RPMI7951 (cell line): ENCODE measurements around the gene ANKRD30B. TPM values are rescaled to one million over a fixed set of nuclear protein-coding genes. Genes with fewer than 3 reads are reported as not detected.
"Not testable (repeated sequence)": the region's sequence is repeated elsewhere in the genome, so short reads cannot be mapped to it uniquely, and the experiment has no call there.

Source experiments
- DNase-seq: peaks from one replicate; pipeline ENCODE4 v3.0.0-alpha.2; 2012; ENCODE audit warnings: low read depth
- total RNA-seq: library from RNA; depleted of rRNA; stranded (reverse); fragments of >200 nt; shearing (Covaris generic); gene quantifications from 2 replicates; pipeline ENCODE4 v1.2.3, GENCODE V29; 2014; rRNA removed

The ANKRD30B gene
- 0.59 and 1.1 TPM in 2 replicates for total RNA-seq

DNA sequence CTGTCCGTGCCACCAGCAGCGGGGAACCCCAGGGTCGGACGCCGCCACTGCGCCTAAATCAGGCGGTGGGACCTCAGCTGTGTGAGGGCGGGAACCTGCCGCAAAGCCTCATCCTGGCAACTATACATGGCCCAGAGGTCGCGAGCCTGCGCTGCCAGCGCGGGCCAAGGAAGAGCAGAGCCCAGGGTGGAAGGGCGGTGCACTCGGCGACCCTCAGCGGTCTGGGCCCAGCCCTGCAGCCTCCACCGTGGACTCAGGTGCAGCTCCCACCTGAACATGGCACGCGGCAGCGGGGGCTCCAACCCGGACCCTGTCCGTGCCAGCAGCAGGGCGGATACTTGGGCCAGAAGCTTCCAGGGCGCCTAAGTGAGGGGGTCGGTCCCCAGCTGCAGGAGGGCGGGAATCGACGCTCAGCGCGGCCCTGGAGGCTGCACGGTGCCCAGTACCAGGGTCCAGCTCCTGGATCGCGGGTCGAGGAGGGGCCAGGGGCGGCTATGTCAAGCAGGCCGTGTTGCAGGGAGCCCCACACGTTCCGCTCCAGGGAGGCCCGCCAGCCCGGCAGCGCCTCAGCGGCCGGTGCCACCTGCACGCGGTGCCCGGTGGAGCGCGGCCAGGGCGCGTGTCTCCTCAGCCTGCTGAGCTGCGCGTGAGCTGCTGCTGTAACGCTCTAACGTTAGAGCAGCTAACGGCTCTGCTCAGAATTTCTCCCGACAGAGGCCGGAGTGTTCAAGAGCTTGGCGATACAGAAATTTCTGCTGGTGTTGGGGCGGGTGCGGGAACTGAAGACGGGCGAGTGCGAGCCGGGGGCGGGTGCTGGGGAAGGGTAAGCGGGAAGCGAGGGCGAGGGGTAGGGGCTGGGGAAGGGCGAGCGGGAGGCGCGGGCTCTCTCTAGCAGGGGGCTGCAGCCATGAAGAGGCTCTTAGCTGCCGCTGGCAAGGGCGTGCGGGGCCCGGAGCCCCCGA is at the start of gene ANKRD30B:
Gene ANKRD30B, plus strand, starts transcription at position 660 of the 962 bp plus-strand sequence. Its CDS starts 248 bp downstream, at position 908.
- peak; percentile 28 for DNase-seq

GRCh38 chr18:14701286-14702040 is 46.5 kb upstream of the ANKRD30B start:
- not testable (repeated sequence) for DNase-seq

- peak; percentile 27 for DNase-seq
Observed at GRCh38 chr18:14709761-14710160, 38.2 kb upstream of the ANKRD30B start.

- DNase-seq = not testable (repeated sequence)
Observed at GRCh38 chr18:14721569-14721968, 26.4 kb upstream of the ANKRD30B start.

GRCh38 chr18:14739056-14739455 is 8.9 kb upstream of the ANKRD30B start:
- not testable (repeated sequence) for DNase-seq

- DNase-seq = no peak
Observed at GRCh38 chr18:14746897-14747296, 1.1 kb upstream of the ANKRD30B start.

DNA sequence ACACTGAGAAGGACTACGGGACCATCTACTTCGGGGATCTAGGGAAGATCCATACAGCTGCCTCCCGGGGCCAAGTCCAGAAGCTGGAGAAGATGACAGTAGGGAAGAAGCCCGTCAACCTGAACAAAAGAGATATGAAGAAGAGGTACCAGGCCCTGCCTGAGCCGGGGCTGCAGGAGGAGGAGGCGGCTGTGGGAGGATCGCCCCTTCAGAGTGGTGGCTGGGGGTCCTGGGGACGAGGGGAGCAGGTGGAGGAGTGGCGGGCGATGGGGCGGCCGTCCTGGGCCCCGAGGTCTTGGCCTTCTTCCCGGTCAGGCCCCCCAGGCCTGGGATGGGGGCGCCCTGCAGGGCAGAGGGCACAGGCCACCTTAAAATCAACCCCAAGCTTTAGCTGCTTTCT is 524 bp downstream of the ANKRD30B start:
- no peak for DNase-seq

DNA sequence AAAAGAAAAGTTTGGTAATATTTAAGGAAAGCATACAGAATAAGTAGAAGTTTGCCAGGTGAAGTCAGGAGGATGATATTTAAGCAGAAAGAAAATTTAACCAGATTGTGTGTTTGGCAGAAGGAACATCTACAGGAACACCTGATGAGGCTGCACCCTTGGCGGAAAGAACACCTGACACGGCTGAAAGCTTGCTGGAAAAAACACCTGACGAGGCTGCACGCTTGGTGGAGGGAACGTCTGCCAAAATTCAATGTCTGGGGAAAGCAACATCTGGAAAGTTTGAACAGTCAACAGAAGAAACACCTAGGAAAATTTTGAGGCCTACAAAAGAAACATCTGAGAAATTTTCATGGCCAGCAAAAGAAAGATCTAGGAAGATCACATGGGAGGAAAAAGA is 15.6 kb downstream of the ANKRD30B start:
- DNase-seq = not testable (repeated sequence)

DNA sequence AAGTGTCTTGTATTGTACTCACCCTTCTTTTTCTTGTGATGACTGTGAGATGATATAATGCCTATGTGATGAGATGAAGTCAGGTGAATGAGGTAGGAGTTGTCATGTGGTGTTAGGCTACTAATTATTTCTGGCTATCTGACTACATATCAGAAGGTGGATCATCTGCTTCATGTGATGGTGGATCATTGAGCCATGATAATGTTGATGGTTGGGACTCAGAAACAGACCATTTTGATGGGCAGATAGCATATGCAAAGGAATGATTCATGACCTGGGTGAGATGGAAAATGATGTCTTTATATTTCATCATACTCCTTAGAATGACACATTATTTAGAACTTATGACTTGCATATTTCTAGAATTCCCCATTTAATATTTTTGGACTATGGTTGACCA is 19.5 kb downstream of the ANKRD30B start:
- DNase-seq = no peak

DNA sequence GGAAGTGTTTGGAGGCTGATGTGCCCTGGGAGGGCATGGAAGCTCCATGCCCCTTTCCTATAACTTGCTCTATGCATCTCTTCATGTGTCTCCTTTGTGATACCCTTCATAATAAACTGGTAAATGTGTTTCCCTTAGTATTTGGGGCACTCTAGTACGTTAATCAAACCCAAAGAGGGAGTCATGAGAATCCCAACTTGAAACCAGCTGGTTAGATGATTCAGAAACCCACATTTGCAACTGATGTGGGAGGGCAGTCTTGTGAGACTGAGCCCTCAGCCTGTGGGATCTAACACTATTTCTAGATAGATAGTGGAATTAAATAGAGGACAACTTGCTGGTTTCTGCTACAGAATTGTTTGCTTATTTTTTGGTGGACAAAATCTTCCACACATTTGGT is 20.3 kb downstream of the ANKRD30B start:
- DNase-seq = peak; percentile 4

- no peak for DNase-seq
Observed at GRCh38 chr18:14769381-14769780, 21.4 kb downstream of the ANKRD30B start.

GRCh38 chr18:14776801-14777200 is 28.8 kb downstream of the ANKRD30B start:
- DNase-seq = no peak

GRCh38 chr18:14781671-14782070 is 33.7 kb downstream of the ANKRD30B start:
- no peak for DNase-seq

DNA sequence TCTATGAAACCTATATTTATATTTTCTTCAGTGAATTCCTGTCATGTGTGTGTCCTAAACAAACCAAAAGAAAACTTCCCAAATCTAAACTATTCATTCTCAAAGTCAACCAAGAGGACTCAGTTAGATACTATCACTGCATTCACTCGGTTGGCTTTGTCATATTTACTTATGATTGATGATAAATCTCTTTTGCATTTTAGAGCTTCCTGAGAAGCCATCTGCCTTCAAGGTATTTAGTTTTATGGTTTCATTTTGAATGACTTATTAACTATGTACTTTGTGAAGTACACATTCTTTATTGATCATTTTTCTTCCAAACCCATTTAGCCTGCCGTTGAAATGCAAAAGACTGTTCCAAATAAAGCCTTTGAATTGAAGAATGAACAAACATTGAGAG is 36.2 kb downstream of the ANKRD30B start:
- no peak for DNase-seq

GRCh38 chr18:14796876-14797275 is 48.9 kb downstream of the ANKRD30B start:
- DNase-seq = not testable (repeated sequence)

DNA sequence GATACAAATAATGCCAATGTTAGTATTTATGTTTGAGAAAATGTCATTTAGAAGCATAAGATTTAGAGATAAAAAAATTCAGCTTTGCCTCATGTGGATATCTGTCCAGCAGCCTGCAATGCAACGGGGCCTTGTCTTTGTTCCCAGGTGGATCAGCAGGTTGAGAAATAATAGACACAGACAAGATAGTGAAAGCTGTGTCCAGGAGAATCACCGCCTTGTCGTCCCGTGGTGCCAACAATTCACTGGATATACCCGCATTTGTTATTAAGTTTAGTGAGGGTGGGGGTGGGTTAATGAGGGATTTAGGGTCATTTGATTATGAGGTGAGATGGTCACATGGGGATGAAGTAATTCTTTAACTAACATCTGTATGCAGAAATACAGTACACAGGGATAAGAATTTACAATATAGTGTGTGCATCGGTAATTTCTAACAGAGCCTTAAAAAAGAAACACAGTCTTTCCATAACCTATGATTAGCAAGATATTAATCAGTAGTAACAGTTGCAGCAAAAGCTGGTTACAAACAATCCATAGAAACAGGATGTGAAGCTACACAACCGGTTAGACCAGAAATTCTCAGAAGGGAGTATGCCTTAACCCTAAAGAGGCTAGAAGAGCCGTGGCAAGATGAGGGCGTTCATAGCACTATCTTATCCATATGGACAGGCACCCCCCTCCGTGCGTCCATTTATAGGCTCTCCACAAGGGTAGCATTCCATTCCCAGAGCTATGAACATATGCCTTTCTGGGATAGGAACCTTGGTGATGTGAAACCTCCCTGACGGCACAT is 50.2 kb downstream of the ANKRD30B start:
- not testable (repeated sequence) for DNase-seq

GRCh38 chr18:14811081-14811480 is 63.1 kb downstream of the ANKRD30B start:
- not testable (repeated sequence) for DNase-seq

GRCh38 chr18:14826972-14827632 is 79.1 kb downstream of the ANKRD30B start:
- peak; percentile 92 for DNase-seq

DNA sequence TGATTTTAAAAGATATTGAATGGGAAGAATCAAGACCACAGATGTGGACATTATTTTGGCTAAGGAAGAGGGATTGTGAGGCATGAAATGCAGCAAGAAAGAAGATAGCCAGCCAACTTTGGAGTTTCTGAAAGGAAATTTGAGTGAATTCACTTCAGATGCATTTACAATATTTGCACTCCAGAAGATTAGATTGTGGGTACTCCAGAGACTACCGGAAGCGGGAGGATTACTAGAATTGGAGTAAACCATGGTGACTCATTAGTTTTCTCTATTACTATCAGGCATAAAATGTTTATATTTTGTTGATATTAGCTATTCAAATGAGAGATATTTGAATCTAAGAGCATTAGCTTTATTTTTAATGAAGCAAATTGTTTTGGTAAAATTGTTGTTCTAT is 93.6 kb downstream of the ANKRD30B start:
- DNase-seq = peak; percentile 26

GRCh38 chr18:14851533-14851932 is 103.6 kb downstream of the ANKRD30B start:
- peak; percentile 26 for DNase-seq

DNA sequence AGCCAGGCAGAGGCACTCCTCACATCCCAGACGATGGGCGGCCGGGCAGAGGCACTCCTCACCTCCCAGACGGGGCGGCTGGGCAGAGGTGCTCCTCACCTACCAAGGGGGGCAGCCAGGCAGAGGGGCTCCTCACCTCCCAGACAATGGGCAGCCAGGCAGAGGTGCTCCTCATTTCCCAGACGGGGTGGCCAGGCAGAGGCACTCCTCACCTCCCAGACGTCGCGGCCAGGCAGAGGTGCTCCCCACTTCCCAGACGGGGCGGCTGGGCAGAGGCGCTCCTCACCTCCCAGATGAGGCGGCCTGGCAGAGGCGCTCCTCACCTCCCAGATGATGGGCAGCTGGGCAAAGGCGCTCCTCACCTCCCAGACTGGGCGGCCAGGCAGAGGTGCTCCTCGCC is 107.7 kb downstream of the ANKRD30B start:
- not testable (repeated sequence) for DNase-seq
